Trophoblast cell (in vitro differentiated cells and primary cell): ENCODE data around the gene MEF2C.
"Not testable (repeated sequence)": the region's sequence is repeated elsewhere in the genome, so short reads cannot be mapped to it uniquely, and the experiment has no call there.

Experiments
- DNase-seq, 2 donors: peaks; one replicate each; pipeline ENCODE4 v3.0.0-alpha.2; 2016
- H2AFZ ChIP-seq: 2 replicates; pipeline ENCODE4 v1.6.1; 2013; ENCODE audit warnings: low read length, moderate library complexity, mild to moderate bottlenecking; ENCODE audit not compliant: insufficient read depth, poor library complexity
- H2AK5ac ChIP-seq: 2 replicates; pipeline ENCODE4 v1.6.1; 2013; ENCODE audit warnings: mild to moderate bottlenecking, low read length
- H2BK120ac ChIP-seq: 2 replicates; pipeline ENCODE4 v1.6.1; 2013; ENCODE audit warnings: low read length, mild to moderate bottlenecking, moderate library complexity; ENCODE audit not compliant: insufficient read depth, poor library complexity
- H2BK12ac ChIP-seq: 2 replicates; pipeline ENCODE4 v1.6.1; 2013; ENCODE audit warnings: mild to moderate bottlenecking, low read length, moderate library complexity
- H2BK5ac ChIP-seq: 2 replicates; pipeline ENCODE4 v1.6.1; 2013; ENCODE audit warnings: low read length, low read depth, moderate library complexity, mild to moderate bottlenecking; ENCODE audit not compliant: poor library complexity
- H3K14ac ChIP-seq: 2 replicates; pipeline ENCODE4 v1.6.1; 2013; ENCODE audit warnings: mild to moderate bottlenecking, low read length
- H3K18ac ChIP-seq: 2 replicates; pipeline ENCODE4 v1.6.1; 2013; ENCODE audit warnings: mild to moderate bottlenecking, low read length
- H3K23ac ChIP-seq: 2 replicates; pipeline ENCODE4 v1.6.1; 2013; ENCODE audit warnings: low read length
- H3K27ac ChIP-seq: 2 replicates; pipeline ENCODE4 v1.5.1; 2013; ENCODE audit warnings: low read depth, mild to moderate bottlenecking, inconsistent platforms, low read length, moderate library complexity
- H3K27me3 ChIP-seq: 2 replicates; pipeline ENCODE4 v1.6.1; 2013; ENCODE audit warnings: inconsistent platforms, mild to moderate bottlenecking, low read length, moderate library complexity; ENCODE audit not compliant: insufficient read depth
- H3K36me3 ChIP-seq, 2 experiments: 1 replicate in 1 of 2; 2 replicates in 1 of 2; pipeline ENCODE4 v1.6.1; 2013; ENCODE audit warnings: low read length in 2 of 2, mild to moderate bottlenecking in 2 of 2, moderate library complexity in 1 of 2; ENCODE audit not compliant: insufficient read depth in 2 of 2, control insufficient read depth in 1 of 2
- H3K4ac ChIP-seq: 2 replicates; pipeline ENCODE4 v1.6.1; 2013; ENCODE audit warnings: low read depth, mild to moderate bottlenecking, low read length, moderate library complexity
- H3K4me1 ChIP-seq, 2 experiments: 1 replicate in 1 of 2; 2 replicates in 1 of 2; pipeline ENCODE4 v1.6.1; 2013; ENCODE audit warnings: low read length in 2 of 2, mild to moderate bottlenecking in 2 of 2, moderate library complexity in 1 of 2; ENCODE audit not compliant: insufficient read depth in 2 of 2, control insufficient read depth in 1 of 2
- H3K4me2 ChIP-seq: 2 replicates; pipeline ENCODE4 v1.6.1; 2013; ENCODE audit warnings: inconsistent platforms, mild to moderate bottlenecking, low read length, moderate library complexity
- H3K4me3 ChIP-seq: 2 replicates; pipeline ENCODE4 v1.5.1; 2013; ENCODE audit warnings: mild to moderate bottlenecking, low read depth, low read length, inconsistent platforms
- H3K79me1 ChIP-seq: one replicate; pipeline ENCODE4 v1.6.1; 2013; ENCODE audit warnings: low read length
- H3K79me2 ChIP-seq: 2 replicates; pipeline ENCODE4 v1.6.1; 2013; ENCODE audit warnings: low read length, mild to moderate bottlenecking; ENCODE audit not compliant: control insufficient read depth, insufficient read depth, poor library complexity
- H3K9ac ChIP-seq: 2 replicates; pipeline ENCODE4 v1.6.1; 2013; ENCODE audit warnings: mild to moderate bottlenecking, low read length
- H3K9me3 ChIP-seq: 2 replicates; pipeline ENCODE4 v1.6.1; 2013; ENCODE audit warnings: low read depth, mild to moderate bottlenecking, control low read depth, inconsistent platforms, low read length; ENCODE audit not compliant: insufficient read depth
- H4K12ac ChIP-seq: 2 replicates; pipeline ENCODE4 v1.6.1; 2013; ENCODE audit warnings: low read depth, mild to moderate bottlenecking, low read length, moderate library complexity
- H4K8ac ChIP-seq: 2 replicates; pipeline ENCODE4 v1.6.1; 2013; ENCODE audit warnings: low read depth, mild to moderate bottlenecking, low read length, moderate library complexity
- H4K91ac ChIP-seq: one replicate; pipeline ENCODE4 v1.6.1; 2013; ENCODE audit warnings: low read depth, mild to moderate bottlenecking, low read length, moderate library complexity
- WGBS: extraction: QIAGEN DNeasy Blood & Tissue Kit; methylation state at CpG from one replicate; pipeline ENCODE4 v1.1.7; 2013; ENCODE audit warnings: missing lambda C conversion rate; ENCODE audit not compliant: insufficient read length, insufficient coverage; ENCODE audit errors: extremely low coverage; 5-methylcytosine and 5-hydroxymethylcytosine counted together

Gene MEF2C

GRCh38 chr5:88901077-88901476 is 18.1 kb upstream of the MEF2C start:
- not testable (repeated sequence) for H3K27me3 ChIP-seq, H3K4me1 ChIP-seq, H3K36me3 ChIP-seq, H4K8ac ChIP-seq, DNase-seq, H3K27ac ChIP-seq, H3K9ac ChIP-seq, H2AFZ ChIP-seq, H4K12ac ChIP-seq, H4K91ac ChIP-seq, H3K79me1 ChIP-seq, H3K4me3 ChIP-seq, H2AK5ac ChIP-seq, H3K18ac ChIP-seq, H3K14ac ChIP-seq, H3K9me3 ChIP-seq, H3K79me2 ChIP-seq, H2BK120ac ChIP-seq, H2BK5ac ChIP-seq, H3K23ac ChIP-seq, H2BK12ac ChIP-seq, H3K4ac ChIP-seq, H3K4me2 ChIP-seq

DNA sequence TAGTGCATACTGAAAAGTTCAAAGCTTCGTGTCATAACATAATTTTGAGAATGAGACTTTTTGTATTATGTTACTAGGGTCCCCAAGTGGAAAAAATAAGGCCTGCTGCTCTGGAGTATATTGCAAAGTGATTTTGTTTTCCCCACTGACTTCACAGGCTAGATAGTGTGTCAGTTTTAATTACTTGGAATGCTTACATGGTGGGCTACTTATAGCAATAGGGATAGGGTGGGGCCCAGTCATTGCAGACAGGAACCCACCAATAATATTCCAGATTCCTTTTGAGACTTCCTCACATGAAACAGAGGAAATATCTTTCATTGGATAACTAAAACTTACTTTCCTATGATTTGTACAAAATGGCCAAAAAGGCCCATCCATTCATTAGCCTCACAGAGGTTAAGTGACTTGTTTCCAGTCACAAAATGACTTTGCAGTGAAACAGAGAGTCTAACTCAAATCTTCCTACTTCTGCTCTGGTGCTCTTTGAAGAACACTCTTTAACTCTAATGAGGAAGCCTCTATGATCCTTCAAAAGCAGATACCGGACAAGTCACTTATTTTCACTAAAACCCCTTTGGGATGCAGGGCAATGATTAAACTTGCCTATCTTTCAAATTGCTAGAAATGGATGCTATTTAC is 16.2 kb upstream of the MEF2C start:
- Histone ChIP-seq H3K18ac (no peak overlapping the region), H3K36me3 (no peaks in the 10 kb centered on the region), H4K91ac (no peak overlapping the region), H2AFZ (no peak overlapping the region), H2AK5ac (no peak overlapping the region), H3K4ac (no peak overlapping the region), H4K8ac (no peak overlapping the region), H3K4me2 (no peak overlapping the region), H3K27me3 (no peaks in the 10 kb centered on the region), H4K12ac (no peak overlapping the region), H3K79me2 (no peaks in the 10 kb centered on the region), H2BK12ac (no peak overlapping the region), H3K79me1 (no peaks in the 10 kb centered on the region), H2BK120ac (no peak overlapping the region), H3K9me3 (no peaks in the 10 kb centered on the region), H3K4me1 (no peaks in the 10 kb centered on the region), H3K27ac (no peak overlapping the region), H3K14ac (no peak overlapping the region), H3K9ac (no peak overlapping the region), H2BK5ac (no peak overlapping the region), H3K23ac (no peak overlapping the region), H3K4me3 (no peak overlapping the region)
- no CpG with 5 or more reads among the region's 2 CpGs for WGBS
- no peak for DNase-seq

GRCh38 chr5:88897748-88898147 is 14.8 kb upstream of the MEF2C start:
- Histone ChIP-seq H2AK5ac (no peak overlapping the region), H3K36me3 (no peaks in the 10 kb centered on the region), H3K79me2 (no peaks in the 10 kb centered on the region), H3K4me1 (peaks cover 0 to under 1% of the 10 kb centered on the region in 2 experiments), H3K4ac (no peak overlapping the region), H4K91ac (no peak overlapping the region), H3K9me3 (no peaks in the 10 kb centered on the region), H3K79me1 (no peaks in the 10 kb centered on the region), H4K8ac (no peak overlapping the region), H2AFZ (no peak overlapping the region), H3K18ac (no peak overlapping the region), H2BK12ac (no peak overlapping the region), H3K27ac (no peak overlapping the region), H2BK120ac (no peak overlapping the region), H3K4me2 (no peak overlapping the region), H4K12ac (no peak overlapping the region), H3K27me3 (no peaks in the 10 kb centered on the region), H3K14ac (no peak overlapping the region), H2BK5ac (no peak overlapping the region), H3K9ac (no peak overlapping the region), H3K23ac (no peak overlapping the region), H3K4me3 (no peak overlapping the region)
- no CpG with 5 or more reads among the region's 1 CpG for whole genome bisulfite sequencing
- no peak for DNase-seq

GRCh38 chr5:88895681-88896501 is 12.9 kb upstream of the MEF2C start:
- H3K79me1 ChIP-seq = no peaks in the 10 kb centered on the region
- H4K91ac ChIP-seq = no peak overlapping the region
- no peak overlapping the region for H3K18ac ChIP-seq
- no peak overlapping the region for H2BK5ac ChIP-seq
- H3K9ac ChIP-seq = no peak overlapping the region
- no peak overlapping the region for H4K12ac ChIP-seq
- H3K4me1 ChIP-seq = peaks cover 0 to 2% of the 10 kb centered on the region in 2 experiments
- no peak overlapping the region for H3K4ac ChIP-seq
- no peak overlapping the region for H3K27ac ChIP-seq
- no peak for DNase-seq
- no peak overlapping the region for H2AFZ ChIP-seq
- H2AK5ac ChIP-seq = no peak overlapping the region
- no peak overlapping the region for H2BK120ac ChIP-seq
- H2BK12ac ChIP-seq = no peak overlapping the region
- H3K23ac ChIP-seq = no peak overlapping the region
- no peak overlapping the region for H3K14ac ChIP-seq
- no peak overlapping the region for H3K4me3 ChIP-seq
- no peaks in the 10 kb centered on the region for H3K79me2 ChIP-seq
- H4K8ac ChIP-seq = no peak overlapping the region
- no peaks in the 10 kb centered on the region for H3K9me3 ChIP-seq
- H3K4me2 ChIP-seq = no peak overlapping the region
- no peaks in the 10 kb centered on the region for H3K36me3 ChIP-seq
- H3K27me3 ChIP-seq = no peaks in the 10 kb centered on the region
- no CpG with 5 or more reads among the region's 10 CpGs for WGBS
